Adrenal gland (tissue), 12 donors: Measurements from ENCODE around the gene ZNF770. TPM values are rescaled to one million over a fixed set of nuclear protein-coding genes. Genes with fewer than 3 reads are reported as not detected.

Experiments used
- DNase-seq, 7 donors: peaks; one replicate each; pipeline ENCODE4 v3.0.0-alpha.2; 2019 to 2020
- H3K27ac ChIP-seq, 5 donors: fragments of 200-600 bp; sonication (generic) in 4 of 5; 1 replicate in 3 of 5; 2 replicates in 2 of 5; pipeline versions ENCODE4 v1.5.1 to v1.8.0; 2016 to 2020; ENCODE audit warnings: mild to moderate bottlenecking in 1 of 5
- H3K27me3 ChIP-seq: fragments of 200-600 bp; 2 replicates; pipeline ENCODE4 v1.8.0; 2021
- H3K36me3 ChIP-seq, 2 donors: fragments of 200-600 bp; replicated peaks in 1 of 2; 1 replicate in 1 of 2; 2 replicates in 1 of 2; pipeline versions ENCODE4 v1.5.1 to v1.8.0; 2018 to 2022
- H3K4me1 ChIP-seq, 2 donors: fragments of 200-600 bp; replicated peaks in 1 of 2; 1 replicate in 1 of 2; 2 replicates in 1 of 2; pipeline versions ENCODE4 v1.5.1 to v1.8.0; 2018 to 2021
- H3K4me3 ChIP-seq, 4 donors: fragments of 200-600 bp; sonication (generic) in 3 of 4; one replicate each; pipeline ENCODE4 v1.5.1; 2016 to 2018
- H3K9me3 ChIP-seq, 3 donors: fragments of 200-600 bp; sonication (generic) in 1 of 3; replicated peaks in 1 of 3; 1 replicate in 2 of 3; 2 replicates in 1 of 3; pipeline versions ENCODE4 v1.5.1 to v1.8.0; 2016 to 2021
- CTCF ChIP-seq, 6 experiments: fragments of 450-650 bp in 4 of 6; fragments of 200-600 bp in 2 of 6; sonication (generic) in 1 of 6; IDR thresholded peaks; 1 replicate in 5 of 6; 2 replicates in 1 of 6; pipeline versions ENCODE4 v1.5.1 to v1.8.0; 2016 to 2021; ENCODE audit warnings: antibody characterized with exemption in 6 of 6, mild to moderate bottlenecking in 2 of 6, moderate library complexity in 1 of 6
- POLR2A ChIP-seq, 2 donors: fragments of 450-650 bp; IDR thresholded peaks; one replicate each; pipeline ENCODE4 v1.6.1; 2017; ENCODE audit warnings: antibody characterized with exemption in 2 of 2, mild to moderate bottlenecking in 2 of 2, moderate library complexity in 1 of 2
- WGBS, 4 donors: extraction: QIAGEN DNeasy Blood & Tissue Kit in 2 of 4; methylation state at CpG; one replicate each; pipeline versions ENCODE4 v1.1.5 to v1.1.7; 2013 to 2017; 5-methylcytosine and 5-hydroxymethylcytosine counted together
- intact Hi-C, 2 donors: fragments of 100-400 bp; cut with DNase I; formaldehyde crosslinking; loops; one replicate each; pipeline versions ENCODE4 v1.14.1 to v1.15.0; 2022 to 2023
- polyA plus RNA-seq, 3 donors: library from polyadenylated mRNA; stranded (reverse); fragments of 200-250 nt in 2 of 3; fragments of 350-450 nt in 1 of 3; fragmentation: Illumina TruSeq in 1 of 3; extraction: RNeasy Lipid Tissue Mini Kit (QIAGEN cat#74804) in 1 of 3; gene quantifications; one replicate each; pipeline ENCODE4 v1.2.3, GENCODE V29; 2013 to 2014
- total RNA-seq, 9 donors: library from RNA; depleted of rRNA in 4 of 9; stranded (reverse); fragments of >200 nt in 4 of 9; fragments of 120-200 nt in 1 of 9; fragmentation: NEBNext Ultra II Directional in 1 of 9; extraction: Animal tissue kit (Norgen Biotek cat#: 25700) in 1 of 9; gene quantifications; one replicate each; pipeline versions ENCODE4 v1.1.0 to v1.2.4, GENCODE V29; 2013 to 2023
- donor health status: healthy with polysubstance abuse.
- donor health status: Bipolar disorder and iron deficiency.
- donor health status: DM: yes; HTN: yes; CAD: no.
- donor health status: DM: no; HTN: no; CAD: no.
- donor health status: DM: no; HTN: no; CAD: no.
- donor health status: DM: yes; HTN: yes; CAD: no.

The ZNF770 gene
- total and polyA plus RNA-seq, 12 donors = 7.3 to 37.6 (median 31.1) TPM

- no peak for DNase-seq
- TF ChIP-seq CTCF (IDR thresholded peaks at IDR 0.05) (no peak), POLR2A (IDR thresholded peaks at IDR 0.05) (no peak)
- H3K27ac ChIP-seq = no peak overlapping the region
- intact Hi-C loops = no loop called here
- H3K4me1 ChIP-seq = no peaks in the 10 kb centered on the region
- WGBS, 4 donors = 73 to 81% (median 75%) methylated on average over 3 of the region's 3 CpGs
- H3K36me3 ChIP-seq = no peaks in the 10 kb centered on the region
- H3K27me3 ChIP-seq = no peaks in the 10 kb centered on the region
- H3K4me3 ChIP-seq = no peak overlapping the region
- no peaks in the 10 kb centered on the region for H3K9me3 ChIP-seq
Measured at GRCh38 chr15:35023804-35024203, 35.7 kb upstream of the ZNF770 start.

- 93 to 98% (median 95%) methylated on average over 6 of the region's 6 CpGs for WGBS, 4 donors
- H3K36me3 ChIP-seq = no peaks in the 10 kb centered on the region
- no peak for TF ChIP-seq POLR2A (IDR thresholded peaks at IDR 0.05)
- no peaks in the 10 kb centered on the region for H3K4me1 ChIP-seq
- no peak overlapping the region for H3K27ac ChIP-seq
- no peaks in the 10 kb centered on the region for H3K27me3 ChIP-seq
- H3K4me3 ChIP-seq = no peak overlapping the region
- no peak for DNase-seq
- intact Hi-C loops = no loop called here
- H3K9me3 ChIP-seq = no peaks in the 10 kb centered on the region
Measured at GRCh38 chr15:35020974-35021373, 32.9 kb upstream of the ZNF770 start.

GRCh38 chr15:35019404-35020327 is 31.6 kb upstream of the ZNF770 start:
- Histone ChIP-seq H3K27ac (no peak overlapping the region), H3K9me3 (no peaks in the 10 kb centered on the region), H3K36me3 (no peaks in the 10 kb centered on the region), H3K27me3 (no peaks in the 10 kb centered on the region), H3K4me1 (no peaks in the 10 kb centered on the region), H3K4me3 (peak overlapping the region in 1 of 4 donors; percentile 23)
- no peak for TF ChIP-seq POLR2A (IDR thresholded peaks at IDR 0.05)
- no peak for TF ChIP-seq CTCF (IDR thresholded peaks at IDR 0.05)
- WGBS, 4 donors = 79 to 87% (median 84%) methylated on average over 6 of the region's 6 CpGs
- DNase-seq = peak in 2 of 7 donors; percentile 14 to 28
- intact Hi-C loops = no loop called here

- no peak overlapping the region for H3K4me3 ChIP-seq
- intact Hi-C loops = no loop called here
- H3K27me3 ChIP-seq = no peaks in the 10 kb centered on the region
- no peaks in the 10 kb centered on the region for H3K4me1 ChIP-seq
- no peaks in the 10 kb centered on the region for H3K36me3 ChIP-seq
- no peaks in the 10 kb centered on the region for H3K9me3 ChIP-seq
- H3K27ac ChIP-seq = no peak overlapping the region
- no peak for DNase-seq
- TF ChIP-seq POLR2A (IDR thresholded peaks at IDR 0.05) (no peak), CTCF (IDR thresholded peaks at IDR 0.05) (no peak)
Measured at GRCh38 chr15:35014241-35014640, 26.2 kb upstream of the ZNF770 start.

GRCh38 chr15:35013370-35013769 is 25.3 kb upstream of the ZNF770 start:
- Histone ChIP-seq H3K27me3 (no peaks in the 10 kb centered on the region), H3K27ac (no peak overlapping the region), H3K4me3 (no peak overlapping the region), H3K4me1 (no peaks in the 10 kb centered on the region), H3K9me3 (no peaks in the 10 kb centered on the region), H3K36me3 (no peaks in the 10 kb centered on the region)
- intact Hi-C loops = no loop called here
- TF ChIP-seq POLR2A (IDR thresholded peaks at IDR 0.05) (no peak), CTCF (IDR thresholded peaks at IDR 0.05) (no peak)
- whole genome bisulfite sequencing, 4 donors = 70 to 73% (median 71%) methylated on average over 4 of the region's 4 CpGs
- no peak for DNase-seq
